Liver (tissue), 3 donors: ENCODE measurements around the gene SUGCT.

Experiments
- CTCF ChIP-seq: fragments of 150-350 bp; IDR thresholded peaks from 2 replicates; pipeline ENCODE4 v1.5.1; 2017; ENCODE audit warnings: improper control_type of control experiment, low read depth, low read length; ENCODE audit not compliant: missing input control
- EGR1 ChIP-seq, 2 donors: IDR thresholded peaks; 2 replicates each; pipeline ENCODE4 v1.6.1; 2016 to 2018; ENCODE audit warnings: antibody characterized with exemption in 2 of 2, low read depth in 2 of 2
- JUND ChIP-seq, 2 donors: IDR thresholded peaks; 2 replicates each; pipeline ENCODE4 v1.6.1; 2016; ENCODE audit warnings: antibody characterized with exemption in 2 of 2
- MAX ChIP-seq: IDR thresholded peaks from 2 replicates; pipeline ENCODE4 v1.6.1; 2016; ENCODE audit warnings: antibody characterized with exemption
- REST ChIP-seq: IDR thresholded peaks from 2 replicates; pipeline ENCODE4 v1.6.1; 2016; ENCODE audit warnings: antibody characterized with exemption, mild to moderate bottlenecking
- donor health status: healthy.
- donor health status: healthy.

GRCh38 chr7:40865441-40866233 lies 730.8 kb downstream of the SUGCT start:
- TF ChIP-seq CTCF = no peak
- no peak for TF ChIP-seq REST
- no peak for TF ChIP-seq MAX
- no peak for TF ChIP-seq JUND (IDR thresholded peaks at IDR 0.05)
- no peak for TF ChIP-seq EGR1 (IDR thresholded peaks at IDR 0.05; ENCODE audit: low read depth in 2 of 2)
